SK-N-MC (cell line): Measurements from ENCODE around the gene EPM2A.

Experiments
- EZH2 ChIP-seq: fragments of 200-600 bp; sonication (generic); IDR thresholded peaks from one replicate; pipeline ENCODE4 v1.6.1; 2017; ENCODE audit warnings: antibody characterized with exemption
- FOXP2 ChIP-seq: optimal IDR thresholded peaks from 2 replicates; pipeline ENCODE3; 2011; ENCODE audit warnings: mild to moderate bottlenecking, moderate library complexity; ENCODE audit not compliant: insufficient read depth; ENCODE audit errors: extremely low read length, control extremely low read depth
- POLR2AphosphoS5 ChIP-seq: IDR thresholded peaks from 2 replicates; pipeline ENCODE4 v1.6.1; 2012; ENCODE audit warnings: mild to moderate bottlenecking, low read depth, low read length, borderline replicate concordance

DNA sequence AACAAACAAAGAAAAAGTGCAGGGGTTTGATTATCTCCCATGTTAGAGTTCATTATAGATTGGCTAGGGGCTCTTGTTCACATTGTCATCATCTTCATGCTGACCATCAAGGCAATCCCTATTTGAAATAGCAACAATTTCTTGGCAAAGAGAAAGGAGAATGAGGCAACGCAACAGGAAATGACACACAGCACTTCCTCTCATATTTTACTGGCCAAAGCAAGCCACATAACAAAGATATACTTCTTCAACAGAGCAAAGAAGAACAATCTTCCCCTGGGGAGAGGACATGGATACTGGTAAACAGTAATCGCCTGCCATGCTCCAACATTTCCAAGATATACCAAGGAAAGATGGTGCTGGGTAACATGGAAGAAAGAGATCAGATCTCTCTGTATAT, 29.8 kb downstream of the EPM2A start:
- TF ChIP-seq POLR2AphosphoS5 (no peak), EZH2 (no peak), FOXP2 (no peak)
